SK-N-SH (cell line): ENCODE data around the gene NOXA1. TPM values are rescaled to one million over a fixed set of nuclear protein-coding genes. Genes with fewer than 3 reads are reported as not detected.

Experiments used
- CTCF ChIA-PET: fragments of 300-600, 350-600 bp; formaldehyde crosslinking; extraction: SDS; loops from one replicate; lab custom pipeline; 2021; lab: Yijun Ruan, JAX
- POLR2A ChIA-PET: fragments of 350-600 bp; sonication (Branson Sonifier 250); formaldehyde crosslinking; extraction: SDS; loops from one replicate; lab custom pipeline; 2020; ENCODE audit warnings: antibody characterized with exemption, inconsistent platforms; lab: Yijun Ruan, JAX
- DNase-seq: peaks from one replicate; pipeline ENCODE4 v3.0.0; 2012
- H2AFZ ChIP-seq: fragments of 200-600 bp; sonication (generic); 2 replicates; pipeline ENCODE4 v1.8.1; 2016; ENCODE audit warnings: antibody characterized with exemption, mild to moderate bottlenecking, low read depth
- H3F3A ChIP-seq: fragments of 200-600 bp; sonication (generic); replicated peaks from 2 replicates; pipeline ENCODE3; 2016; ENCODE audit warnings: antibody characterized with exemption, mild to moderate bottlenecking; ENCODE audit not compliant: insufficient read depth
- H3K27ac ChIP-seq, 2 experiments: fragments of 200-500 bp in 1 of 2; fragments of 200-600 bp in 1 of 2; sonication (Bioruptor generic) in 1 of 2; sonication (generic), shearing (Covaris generic) in 1 of 2; 2 replicates each; pipeline versions ENCODE4 v1.5.1 to v1.6.1; 2014 to 2016; ENCODE audit warnings: low read depth in 2 of 2, inconsistent platforms in 1 of 2, low read length in 1 of 2, mild to moderate bottlenecking in 1 of 2, mixed read lengths in 1 of 2
- H3K27me3 ChIP-seq: fragments of 200-600 bp; sonication (generic), shearing (Covaris generic); 2 replicates; pipeline ENCODE4 v1.6.1; 2016; ENCODE audit warnings: mixed run types; ENCODE audit not compliant: insufficient read depth
- H3K36me3 ChIP-seq, 2 experiments: fragments of 200-500 bp in 1 of 2; fragments of 200-600 bp in 1 of 2; sonication (Bioruptor generic) in 1 of 2; sonication (generic) in 1 of 2; replicated peaks in 1 of 2; 2 replicates each; pipeline versions ENCODE3 to v1.5.1; 2014 to 2016; ENCODE audit warnings: low read length in 1 of 2, mild to moderate bottlenecking in 1 of 2; ENCODE audit not compliant: insufficient read depth in 2 of 2, control insufficient read depth in 1 of 2
- H3K4me1 ChIP-seq, 2 experiments: fragments of 200-500 bp in 1 of 2; fragments of 200-600 bp in 1 of 2; sonication (Bioruptor generic) in 1 of 2; sonication (generic), shearing (Covaris generic) in 1 of 2; 2 replicates each; pipeline versions ENCODE4 v1.5.1 to v1.6.1; 2014 to 2016; ENCODE audit warnings: low read depth in 1 of 2, low read length in 1 of 2, mixed run types in 1 of 2; ENCODE audit not compliant: insufficient read depth in 2 of 2, control insufficient read depth in 1 of 2
- H3K4me2 ChIP-seq: fragments of 200-600 bp; sonication (generic), shearing (Covaris generic); 2 replicates; pipeline ENCODE4 v1.6.1; 2017; ENCODE audit warnings: mixed run types
- H3K4me3 ChIP-seq, 2 experiments: fragments of 200-500 bp in 1 of 2; fragments of 200-600 bp in 1 of 2; sonication (Bioruptor generic) in 1 of 2; sonication (generic), shearing (Covaris generic) in 1 of 2; 2 replicates each; pipeline versions ENCODE4 v1.5.1 to v1.8.1; 2014 to 2016; ENCODE audit warnings: low read depth in 2 of 2, inconsistent platforms in 1 of 2, low read length in 1 of 2, mild to moderate bottlenecking in 1 of 2, mixed read lengths in 1 of 2, moderate library complexity in 1 of 2
- H3K79me2 ChIP-seq: fragments of 200-600 bp; sonication (generic); 2 replicates; pipeline ENCODE4 v1.8.1; 2017; ENCODE audit warnings: mild to moderate bottlenecking; ENCODE audit not compliant: insufficient read depth
- H3K9ac ChIP-seq: fragments of 200-600 bp; sonication (generic); 2 replicates; pipeline ENCODE4 v1.6.1; 2017; ENCODE audit warnings: mixed run types
- H3K9me2 ChIP-seq: fragments of 200-600 bp; sonication (generic); 2 replicates; pipeline ENCODE4 v1.6.1; 2017; ENCODE audit warnings: mixed run types
- H3K9me3 ChIP-seq: fragments of 200-600 bp; sonication (generic); 2 replicates; pipeline ENCODE4 v1.6.1; 2017; ENCODE audit warnings: mixed run types, mild to moderate bottlenecking, moderate library complexity
- H4K20me1 ChIP-seq: fragments of 200-600 bp; sonication (generic); 2 replicates; pipeline ENCODE4 v1.6.1; 2017; ENCODE audit warnings: mild to moderate bottlenecking, mixed run types; ENCODE audit not compliant: insufficient read depth
- CTCF ChIP-seq: fragments of 200-600 bp; sonication (generic); IDR thresholded peaks from 2 replicates; pipeline ENCODE4 v1.6.1; 2017; ENCODE audit warnings: antibody characterized with exemption, mild to moderate bottlenecking, moderate library complexity
- ELF1 ChIP-seq: IDR thresholded peaks from 2 replicates; pipeline ENCODE4 v1.4.0; 2012
- GATA2 ChIP-seq: sonication (generic); formaldehyde crosslinking; IDR thresholded peaks from 2 replicates; pipeline ENCODE4 v1.5.0; 2020; ENCODE audit warnings: mild to moderate bottlenecking, missing genetic modification reagents
- IRF3 ChIP-seq: fragments of 150-350 bp; IDR thresholded peaks from 2 replicates; pipeline ENCODE4 v1.6.1; 2016; ENCODE audit warnings: mild to moderate bottlenecking, low read depth, low read length
- JUND ChIP-seq: IDR thresholded peaks from 2 replicates; pipeline ENCODE4 v1.4.0; 2012
- MEF2A ChIP-seq: IDR thresholded peaks from 2 replicates; pipeline ENCODE4 v1.4.0; 2012; ENCODE audit warnings: low read depth, borderline replicate concordance
- MXI1 ChIP-seq: IDR thresholded peaks from 2 replicates; pipeline ENCODE4 v1.6.1; 2012; ENCODE audit warnings: mild to moderate bottlenecking, low read depth, low read length, improper control_type of control experiment
- PBX3 ChIP-seq: IDR thresholded peaks from 2 replicates; pipeline ENCODE4; 2012
- RXRA ChIP-seq: IDR thresholded peaks from 2 replicates; pipeline ENCODE4 v1.4.0; 2012; ENCODE audit warnings: low read depth, mild to moderate bottlenecking, borderline replicate concordance
- TAF1 ChIP-seq: IDR thresholded peaks from 2 replicates; pipeline ENCODE4 v1.6.1; 2012; ENCODE audit warnings: low read depth, mild to moderate bottlenecking, low read length, moderate library complexity, borderline replicate concordance
- TCF12 ChIP-seq: IDR thresholded peaks from 2 replicates; pipeline ENCODE4 v1.4.0; 2012
- YY1 ChIP-seq: IDR thresholded peaks from 2 replicates; pipeline ENCODE4 v1.4.0; 2012; ENCODE audit warnings: low read depth, mild to moderate bottlenecking
- ZBTB33 ChIP-seq: IDR thresholded peaks from 2 replicates; pipeline ENCODE4 v1.4.0; 2012; ENCODE audit warnings: low read depth, borderline replicate concordance
- WGBS: methylation state at CpG from one replicate; pipeline ENCODE4 v1.1.6; 2017; ENCODE audit warnings: low lambda C conversion rate; 5-methylcytosine and 5-hydroxymethylcytosine counted together
- polyA plus RNA-seq, 3 experiments: library from polyadenylated mRNA; depleted of rRNA; stranded (reverse); fragments of >200 nt; gene quantifications; 2 replicates each; pipeline ENCODE4 v1.2.3, GENCODE V29; 2012

NOXA1 gene
- polyA plus RNA-seq, 1 of the 3 experiments (the other 2 are of a cell fraction), result 0.39 TPM

- Histone ChIP-seq H3K27ac (no peak overlapping the region), H3K36me3 (no peaks in the 10 kb centered on the region), H3K9me3 (no peaks in the 10 kb centered on the region), H3K4me3 (no peak overlapping the region), H3F3A (no peaks in the 10 kb centered on the region), H2AFZ (no peak overlapping the region), H3K9me2 (no peaks in the 10 kb centered on the region), H3K4me2 (no peak overlapping the region), H4K20me1 (no peaks in the 10 kb centered on the region), H3K9ac (no peak overlapping the region), H3K27me3 (no peaks in the 10 kb centered on the region), H3K4me1 (no peaks in the 10 kb centered on the region), H3K79me2 (no peaks in the 10 kb centered on the region)
- WGBS, result 89% methylated on average over 20 of the region's 20 CpGs
- no peak for TF ChIP-seq MEF2A
- no peak for TF ChIP-seq ELF1
- TF ChIP-seq TAF1, result no peak
- no peak for TF ChIP-seq IRF3
- POLR2A ChIA-PET, result no interaction called here
- no peak for DNase-seq
- CTCF ChIA-PET, result interaction anchor here (1.1 kb wide), 1 partner anchor 95 kb away, joined by 6 read pairs; no protein-coding TSS in a partner anchor
Observed at GRCh38 chr9:137397675-137398423, 25.3 kb upstream of the NOXA1 start.

- Histone ChIP-seq H3K36me3 (no peaks in the 10 kb centered on the region), H3K27me3 (no peaks in the 10 kb centered on the region), H3K27ac (no peak overlapping the region), H2AFZ (no peak overlapping the region), H3K9ac (no peak overlapping the region), H3K9me2 (no peaks in the 10 kb centered on the region), H3K4me2 (no peak overlapping the region), H3F3A (no peaks in the 10 kb centered on the region), H4K20me1 (no peaks in the 10 kb centered on the region), H3K4me1 (no peaks in the 10 kb centered on the region), H3K79me2 (no peaks in the 10 kb centered on the region), H3K9me3 (no peaks in the 10 kb centered on the region), H3K4me3 (no peak overlapping the region)
- TF ChIP-seq TCF12 (no peak), GATA2 (CRISPR knock-in tag) (no peak), TAF1 (no peak), PBX3 (no peak), MXI1 (no peak), YY1 (no peak), JUND (no peak), ZBTB33 (no peak), CTCF (no peak), RXRA (no peak)
- POLR2A ChIA-PET, result no interaction called here
- 93% methylated on average over 52 of the region's 60 CpGs for WGBS
- DNase-seq, result no peak
- CTCF ChIA-PET, result no interaction called here
Observed at GRCh38 chr9:137398561-137399468, 24.4 kb upstream of the NOXA1 start.
